K562 (cell line): ENCODE measurements around the gene KRT77.

Experiments used
- ATF2 ChIP-seq: sonication (generic); formaldehyde crosslinking; IDR thresholded peaks from 2 replicates; pipeline ENCODE4 v1.8.1; 2022; ENCODE audit warnings: missing genetic modification reagents
- COPS2 ChIP-seq: fragments of 450-650 bp; conservative IDR thresholded peaks from 2 replicates; pipeline ENCODE4 v1.6.1; 2016; ENCODE audit warnings: mild to moderate bottlenecking, moderate library complexity
- CTCF ChIP-seq, 3 experiments: IDR thresholded peaks in 2 of 3; conservative IDR thresholded peaks in 1 of 3; 2 replicates each; pipeline ENCODE4 v1.5.1; 2011 to 2012; ENCODE audit warnings: low read length in 3 of 3, mild to moderate bottlenecking in 3 of 3, control low read depth in 2 of 3, improper control_type of control experiment in 1 of 3, inconsistent platforms in 1 of 3, low read depth in 1 of 3, mixed read lengths in 1 of 3, moderate library complexity in 1 of 3; ENCODE audit not compliant: insufficient read depth in 2 of 3
- DMBX1 ChIP-seq: fragments of 250-450 bp; sonication (Bioruptor Pico); IDR thresholded peaks from 2 replicates; pipeline ENCODE4 v1.8.0; 2022; ENCODE audit warnings: inconsistent platforms, mild to moderate bottlenecking, moderate library complexity, borderline replicate concordance
- ETV6 ChIP-seq, 3 experiments: fragments of 150-350 bp in 1 of 3; sonication (generic) in 1 of 3; formaldehyde crosslinking in 1 of 3; IDR thresholded peaks; 2 replicates each; pipeline versions ENCODE4 v1.6.1 to v1.8.0; 2014 to 2022; ENCODE audit warnings: borderline replicate concordance in 2 of 3, low read depth in 2 of 3, antibody characterized with exemption in 1 of 3, low read length in 1 of 3, mild to moderate bottlenecking in 1 of 3, missing genetic modification reagents in 1 of 3
- MYC ChIP-seq, 2 experiments: fragments of 250-450 bp in 1 of 2; sonication (Bioruptor Pico) in 1 of 2; IDR thresholded peaks; 2 replicates each; pipeline versions ENCODE4 v1.5.1 to v1.6.1; 2012 to 2021; ENCODE audit warnings: low read depth in 2 of 2, borderline replicate concordance in 1 of 2, improper control_type of control experiment in 1 of 2, low read length in 1 of 2, mild to moderate bottlenecking in 1 of 2, moderate library complexity in 1 of 2
- RFX5 ChIP-seq: IDR thresholded peaks from 2 replicates; pipeline ENCODE4 v1.6.1; 2011; ENCODE audit warnings: low read depth, mild to moderate bottlenecking, improper control_type of control experiment, low read length
- STAT5B ChIP-seq: fragments of 250-450 bp; sonication (Bioruptor Pico); IDR thresholded peaks from 2 replicates; pipeline ENCODE4 v1.8.0; 2021; ENCODE audit warnings: mild to moderate bottlenecking, inconsistent platforms
- TAF7 ChIP-seq: fragments of 450-650 bp; IDR thresholded peaks from 2 replicates; pipeline ENCODE4 v1.6.1; 2016; ENCODE audit warnings: missing genetic modification characterization, missing compliant biosample characterization
- ZBTB49 ChIP-seq: sonication (generic); formaldehyde crosslinking; IDR thresholded peaks from 2 replicates; pipeline ENCODE4 v1.8.0; 2022; ENCODE audit warnings: missing genetic modification reagents, mild to moderate bottlenecking, borderline replicate concordance
- ZNF224 ChIP-seq: sonication (generic); formaldehyde crosslinking; IDR thresholded peaks from 2 replicates; pipeline ENCODE4 v1.8.0; 2022; ENCODE audit warnings: mild to moderate bottlenecking, missing genetic modification reagents
- ZNF589 ChIP-seq: fragments of 200-800 bp; sonication (Bioruptor generic); IDR thresholded peaks from 2 replicates; pipeline ENCODE4 v1.6.1; 2016; ENCODE audit warnings: low read depth, missing genetic modification characterization, missing compliant biosample characterization

GRCh38 chr12:52730383-52730782 lies 27.1 kb upstream of the KRT77 start:
- no peak for TF ChIP-seq ZNF589 (CRISPR knock-in tag)
- no peak for TF ChIP-seq COPS2
- TF ChIP-seq ETV6 (IDR thresholded peaks at IDR 0.05; ENCODE audit: borderline replicate concordance in 1 of 2, low read depth in 2 of 2, low read length in 1 of 2) = no peak
- no peak for TF ChIP-seq ETV6 (CRISPR knock-in tag; IDR thresholded peaks at IDR 0.05; ENCODE audit: borderline replicate concordance)
- TF ChIP-seq STAT5B (CRISPR knock-in tag) = no peak
- no peak for TF ChIP-seq TAF7
- TF ChIP-seq ZBTB49 (CRISPR knock-in tag) = no peak
- TF ChIP-seq RFX5 = no peak
- no peak for TF ChIP-seq CTCF (IDR thresholded peaks at IDR 0.05 in 2 of 3, conservative IDR thresholded peaks at IDR 0.05 in 1 of 3; ENCODE audit: insufficient read depth in 2 of 3, low read depth in 1 of 3, low read length in 3 of 3)
- no peak for TF ChIP-seq DMBX1 (CRISPR knock-in tag)
- no peak for TF ChIP-seq ATF2
- TF ChIP-seq ZNF224 (CRISPR knock-in tag) = no peak
- TF ChIP-seq MYC (IDR thresholded peaks at IDR 0.05; ENCODE audit: low read depth, low read length) = no peak
- no peak for TF ChIP-seq MYC (CRISPR knock-in tag; IDR thresholded peaks at IDR 0.05; ENCODE audit: borderline replicate concordance, low read depth)
